Measurements from ENCODE around the gene CMTM5. TPM values are rescaled to one million over a fixed set of nuclear protein-coding genes. Genes with fewer than 3 reads are reported as not detected.

CMTM5 gene
- total RNA-seq, 3 donors from 2014 or later, result 0.58 to 3.5 (median 0.58) TPM

- DNase-seq (no peak), ATAC-seq (no peak)
- H3K9me3 ChIP-seq, result no peaks in the 10 kb centered on the region
- intact Hi-C loops (cut with DNase I, micrococcal nuclease), result no loop called here
- no peak for TF ChIP-seq CTCF (IDR thresholded peaks at IDR 0.05)
- H3K4me3 ChIP-seq, result no peak within 1 kb of the TSS
- no peaks in the 10 kb centered on the region for H3K36me3 ChIP-seq (ENCODE audit: low read depth)
- H3K4me1 ChIP-seq (ENCODE audit: low read depth), result no peaks in the 10 kb centered on the region
Measured at GRCh38 chr14:23407516-23408306, 30.9 kb downstream of the CMTM5 start, which contains the start of gene MYH6. Gene MYH6 (minus strand): TSS chr14:23408273. CDS start chr14:23407223, 1,050 bp downstream.

GRCh38 chr14:23408307-23408630, 31.4 kb downstream of the CMTM5 start:
- DNase-seq (no peak), ATAC-seq (no peak)
- H3K4me3 ChIP-seq, result no peak overlapping the region
- no peaks in the 10 kb centered on the region for H3K4me1 ChIP-seq (ENCODE audit: low read depth)
- no peak for TF ChIP-seq CTCF (IDR thresholded peaks at IDR 0.05)
- no peaks in the 10 kb centered on the region for H3K36me3 ChIP-seq (ENCODE audit: low read depth)
- no peaks in the 10 kb centered on the region for H3K9me3 ChIP-seq
- intact Hi-C loops (cut with DNase I, micrococcal nuclease), result no loop called here

- intact Hi-C loops (cut with DNase I, micrococcal nuclease), result no loop called here
- no peak for TF ChIP-seq CTCF (IDR thresholded peaks at IDR 0.05)
- Histone ChIP-seq H3K4me1 (ENCODE audit: low read depth) (no peaks in the 10 kb centered on the region), H3K9me3 (no peaks in the 10 kb centered on the region), H3K4me3 (no peak overlapping the region), H3K36me3 (ENCODE audit: low read depth) (no peaks in the 10 kb centered on the region)
- no peak for DNase-seq
- no peak for ATAC-seq
Measured at GRCh38 chr14:23409475-23409874, 32.6 kb downstream of the CMTM5 start.

GRCh38 chr14:23409966-23410635, 33.3 kb downstream of the CMTM5 start:
- H3K4me3 ChIP-seq, result no peak overlapping the region
- ATAC-seq, result no peak
- no peaks in the 10 kb centered on the region for H3K9me3 ChIP-seq
- intact Hi-C loops (cut with DNase I, micrococcal nuclease), result no loop called here
- TF ChIP-seq CTCF (IDR thresholded peaks at IDR 0.05), result no peak
- no peaks in the 10 kb centered on the region for H3K36me3 ChIP-seq (ENCODE audit: low read depth)
- no peak for DNase-seq
- no peaks in the 10 kb centered on the region for H3K4me1 ChIP-seq (ENCODE audit: low read depth)

- ATAC-seq (peak; percentile 13), DNase-seq (no peak)
- Histone ChIP-seq H3K36me3 (ENCODE audit: low read depth) (no peaks in the 10 kb centered on the region), H3K4me3 (no peak overlapping the region), H3K4me1 (ENCODE audit: low read depth) (no peaks in the 10 kb centered on the region), H3K9me3 (no peaks in the 10 kb centered on the region)
- TF ChIP-seq CTCF (IDR thresholded peaks at IDR 0.05), result no peak
- intact Hi-C loops (cut with DNase I, micrococcal nuclease), result no loop called here
Measured at GRCh38 chr14:23411563-23412525, 35.0 kb downstream of the CMTM5 start.

Measured in mucosa of descending colon (tissue), 3 donors.